ENCODE results near the gene ACOT11. TPM values are rescaled to one million over a fixed set of nuclear protein-coding genes. Genes with fewer than 3 reads are reported as not detected.

The ACOT11 gene
- total RNA-seq, 1 experiment from 2014 or later = 4.2 TPM

DNA sequence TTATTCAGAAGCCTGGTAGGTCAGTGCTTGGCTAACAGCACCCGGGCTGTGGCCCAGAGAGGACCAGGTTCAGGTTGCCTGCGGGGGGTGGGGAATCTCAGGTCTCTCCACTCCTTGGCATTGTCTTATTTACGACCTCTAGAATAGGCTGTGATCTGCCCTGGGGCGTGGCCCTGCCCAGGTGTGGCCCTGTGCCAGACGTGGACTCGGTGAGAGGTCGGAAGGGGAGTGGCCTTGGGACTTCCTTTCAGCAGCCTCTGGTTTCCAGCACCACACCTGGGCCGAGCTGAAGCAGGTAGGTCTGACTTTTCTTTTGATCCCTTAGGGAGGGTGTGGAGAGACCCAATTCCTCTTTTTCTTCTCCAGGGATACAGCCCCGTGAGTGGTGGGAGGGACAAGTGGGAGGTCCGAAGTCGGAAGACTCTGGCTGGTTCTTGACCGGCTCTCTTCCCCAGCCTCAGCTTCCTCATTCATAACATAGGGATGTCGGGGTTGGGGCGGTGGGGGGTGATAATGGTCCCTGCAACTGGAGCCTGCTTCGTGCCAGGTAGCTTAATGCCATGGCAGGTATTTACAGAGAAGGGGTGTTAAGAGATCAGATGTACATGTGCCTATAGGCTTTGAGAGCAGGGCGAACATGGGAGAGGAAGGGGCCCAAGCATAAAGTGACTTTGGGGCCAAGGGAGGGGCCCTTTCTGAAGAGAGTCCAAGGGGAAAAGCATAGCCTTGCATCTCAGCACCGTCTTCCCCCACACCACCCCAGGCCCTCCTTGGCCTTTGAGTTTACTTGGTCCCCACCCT is 16.5 kb downstream of the ACOT11 start:
- peak overlapping the region; percentile 45 for H3K27ac Mint-ChIP-seq
- TF ChIP-seq ZNF138 (CRISPR knock-in tag; conservative IDR thresholded peaks at IDR 0.05) = no peak
- TF ChIP-seq, protein P1, sequence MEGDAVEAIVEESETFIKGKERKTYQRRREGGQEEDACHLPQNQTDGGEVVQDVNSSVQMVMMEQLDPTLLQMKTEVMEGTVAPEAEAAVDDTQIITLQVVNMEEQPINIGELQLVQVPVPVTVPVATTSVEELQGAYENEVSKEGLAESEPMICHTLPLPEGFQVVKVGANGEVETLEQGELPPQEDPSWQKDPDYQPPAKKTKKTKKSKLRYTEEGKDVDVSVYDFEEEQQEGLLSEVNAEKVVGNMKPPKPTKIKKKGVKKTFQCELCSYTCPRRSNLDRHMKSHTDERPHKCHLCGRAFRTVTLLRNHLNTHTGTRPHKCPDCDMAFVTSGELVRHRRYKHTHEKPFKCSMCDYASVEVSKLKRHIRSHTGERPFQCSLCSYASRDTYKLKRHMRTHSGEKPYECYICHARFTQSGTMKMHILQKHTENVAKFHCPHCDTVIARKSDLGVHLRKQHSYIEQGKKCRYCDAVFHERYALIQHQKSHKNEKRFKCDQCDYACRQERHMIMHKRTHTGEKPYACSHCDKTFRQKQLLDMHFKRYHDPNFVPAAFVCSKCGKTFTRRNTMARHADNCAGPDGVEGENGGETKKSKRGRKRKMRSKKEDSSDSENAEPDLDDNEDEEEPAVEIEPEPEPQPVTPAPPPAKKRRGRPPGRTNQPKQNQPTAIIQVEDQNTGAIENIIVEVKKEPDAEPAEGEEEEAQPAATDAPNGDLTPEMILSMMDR (IDR thresholded peaks at IDR 0.05) = no peak
- 0 out of 2 replicates have a peak, but pooled peaks have one; percentile 22 for TF ChIP-seq NR2C2 (CRISPR knock-in tag; IDR thresholded peaks at IDR 0.05)
- peak; percentile 57 for DNase-seq (ENCODE audit: low spot score)
- H3K9me3 Mint-ChIP-seq = no peaks in the 10 kb centered on the region
- H3K36me3 Mint-ChIP-seq = peaks cover 4% of the 10 kb centered on the region; the same call in 1 of the 2 replicates
- ChIA-PET POLR2A (interaction anchor here (2.5 kb wide), 1 partner anchor 15 kb away, joined by 6 read pairs; no protein-coding TSS in a partner anchor), CTCF (interaction anchor here (0.7 to 2.1 kb wide), 9 partner anchors 8 to 457 kb away, joined by 3 to 9 read pairs (median 5); partner anchors contain the start of gene ACOT11)
- peaks cover 23% of the 10 kb centered on the region for H3K4me1 Mint-ChIP-seq
- peak; percentile 83 for ATAC-seq
- H3K27me3 Mint-ChIP-seq (ENCODE audit: low read depth) = no peaks in the 10 kb centered on the region; the same call in 1 of the 2 replicates
- H3K4me3 Mint-ChIP-seq = peak overlapping the region; percentile 20; the same call in 1 of the 2 replicates

DNA sequence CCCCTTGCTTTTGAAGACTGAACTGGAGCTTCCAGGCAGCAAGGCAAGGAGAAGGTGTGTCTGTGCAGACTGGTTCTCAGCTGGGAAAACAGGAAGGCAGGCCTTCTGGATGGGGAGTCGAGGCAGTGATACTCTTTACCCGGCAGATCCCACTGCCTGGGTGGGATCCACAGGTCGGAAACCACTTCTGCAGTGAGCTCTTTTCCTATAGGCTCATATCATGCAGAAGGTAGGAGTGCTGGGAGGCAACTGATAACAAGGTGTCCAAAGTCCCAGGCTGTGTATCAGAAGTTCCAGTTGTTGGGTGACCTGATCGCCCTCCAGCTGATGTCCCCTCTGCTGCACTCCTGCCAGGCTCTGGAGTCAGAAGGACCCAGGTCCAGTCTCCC is 17.1 kb downstream of the ACOT11 start:
- H3K36me3 Mint-ChIP-seq = peaks cover 4% of the 10 kb centered on the region; the same call in 1 of the 2 replicates
- no peaks in the 10 kb centered on the region for H3K9me3 Mint-ChIP-seq
- no peaks in the 10 kb centered on the region; the same call in 1 of the 2 replicates for H3K27me3 Mint-ChIP-seq (ENCODE audit: low read depth)
- ChIA-PET POLR2A (interaction anchor here (2.5 kb wide), 1 partner anchor 14 kb away, joined by 6 read pairs; no protein-coding TSS in a partner anchor), CTCF (interaction anchor here (0.5 to 1.9 kb wide), 4 partner anchors 10 to 75 kb away, joined by 3 to 8 read pairs (median 6); partner anchors contain the start of gene ACOT11)
- H3K4me3 Mint-ChIP-seq = no peak overlapping the region
- H3K4me1 Mint-ChIP-seq = peaks cover 29% of the 10 kb centered on the region
- DNase-seq (ENCODE audit: low spot score) (no peak), ATAC-seq (no peak)
- no peak overlapping the region for H3K27ac Mint-ChIP-seq
- TF ChIP-seq ZNF232 (CRISPR knock-in tag; IDR thresholded peaks at IDR 0.05) (no peak), NFE2L1 (CRISPR knock-in tag; IDR thresholded peaks at IDR 0.05) (no peak), TEAD4 (CRISPR knock-in tag; IDR thresholded peaks at IDR 0.05) (no peak), ZNF138 (CRISPR knock-in tag; conservative IDR thresholded peaks at IDR 0.05) (no peak), GRHL2 (CRISPR knock-in tag; IDR thresholded peaks at IDR 0.05; ENCODE audit: insufficient replicate concordance, severe bottlenecking) (no peak), ZNF671 (CRISPR knock-in tag; IDR thresholded peaks at IDR 0.05) (no peak), ZNF416 (CRISPR knock-in tag; IDR thresholded peaks at IDR 0.05) (no peak), NFYB (CRISPR knock-in tag; conservative IDR thresholded peaks at IDR 0.05; ENCODE audit: low read depth) (no peak), GTF2I (CRISPR knock-in tag; conservative IDR thresholded peaks at IDR 0.05) (no peak), PRRX2 (CRISPR knock-in tag; IDR thresholded peaks at IDR 0.05) (no peak)
- TF ChIP-seq, protein P2, sequence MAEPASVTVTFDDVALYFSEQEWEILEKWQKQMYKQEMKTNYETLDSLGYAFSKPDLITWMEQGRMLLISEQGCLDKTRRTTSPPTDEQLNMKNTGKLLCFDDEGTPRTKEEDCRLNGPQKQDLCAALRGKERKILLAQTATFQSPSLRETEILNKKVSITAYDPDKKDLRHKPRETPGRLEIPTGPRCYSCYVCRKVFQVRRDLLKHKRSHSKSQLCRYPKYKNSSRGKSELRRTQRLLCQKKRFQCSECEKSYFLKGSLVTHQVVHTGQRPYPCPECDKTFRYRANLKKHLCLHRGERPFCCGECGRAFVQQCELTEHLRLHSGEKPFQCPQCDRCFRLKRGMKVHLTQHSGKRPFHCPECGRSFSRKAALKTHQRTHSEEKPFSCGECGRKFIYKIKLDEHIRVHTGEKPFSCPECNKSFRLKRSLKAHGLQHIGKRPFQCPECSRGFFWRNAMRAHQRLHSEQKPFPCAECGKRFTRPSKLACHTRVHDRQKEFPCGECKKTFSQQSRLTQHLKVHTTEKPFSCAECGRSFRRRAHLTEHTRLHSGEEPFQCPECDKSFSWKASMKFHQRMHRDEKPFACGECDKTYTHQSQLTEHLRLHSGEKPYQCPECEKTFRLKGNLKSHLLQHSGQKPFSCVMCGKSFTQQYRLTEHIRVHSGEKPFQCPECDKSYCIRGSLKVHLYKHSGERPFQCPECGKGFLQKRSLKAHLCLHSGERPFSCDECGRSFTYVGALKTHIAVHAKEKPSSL (CRISPR knock-in tag; conservative IDR thresholded peaks at IDR 0.05) = no peak
- TF ChIP-seq, protein P3, sequence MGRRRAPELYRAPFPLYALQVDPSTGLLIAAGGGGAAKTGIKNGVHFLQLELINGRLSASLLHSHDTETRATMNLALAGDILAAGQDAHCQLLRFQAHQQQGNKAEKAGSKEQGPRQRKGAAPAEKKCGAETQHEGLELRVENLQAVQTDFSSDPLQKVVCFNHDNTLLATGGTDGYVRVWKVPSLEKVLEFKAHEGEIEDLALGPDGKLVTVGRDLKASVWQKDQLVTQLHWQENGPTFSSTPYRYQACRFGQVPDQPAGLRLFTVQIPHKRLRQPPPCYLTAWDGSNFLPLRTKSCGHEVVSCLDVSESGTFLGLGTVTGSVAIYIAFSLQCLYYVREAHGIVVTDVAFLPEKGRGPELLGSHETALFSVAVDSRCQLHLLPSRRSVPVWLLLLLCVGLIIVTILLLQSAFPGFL (CRISPR knock-in tag; IDR thresholded peaks at IDR 0.05; ENCODE audit: borderline replicate concordance) = no peak
- TF ChIP-seq, protein P4, sequence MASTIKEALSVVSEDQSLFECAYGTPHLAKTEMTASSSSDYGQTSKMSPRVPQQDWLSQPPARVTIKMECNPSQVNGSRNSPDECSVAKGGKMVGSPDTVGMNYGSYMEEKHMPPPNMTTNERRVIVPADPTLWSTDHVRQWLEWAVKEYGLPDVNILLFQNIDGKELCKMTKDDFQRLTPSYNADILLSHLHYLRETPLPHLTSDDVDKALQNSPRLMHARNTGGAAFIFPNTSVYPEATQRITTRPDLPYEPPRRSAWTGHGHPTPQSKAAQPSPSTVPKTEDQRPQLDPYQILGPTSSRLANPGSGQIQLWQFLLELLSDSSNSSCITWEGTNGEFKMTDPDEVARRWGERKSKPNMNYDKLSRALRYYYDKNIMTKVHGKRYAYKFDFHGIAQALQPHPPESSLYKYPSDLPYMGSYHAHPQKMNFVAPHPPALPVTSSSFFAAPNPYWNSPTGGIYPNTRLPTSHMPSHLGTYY (CRISPR knock-in tag; IDR thresholded peaks at IDR 0.05) = no peak
- TF ChIP-seq, protein P5, sequence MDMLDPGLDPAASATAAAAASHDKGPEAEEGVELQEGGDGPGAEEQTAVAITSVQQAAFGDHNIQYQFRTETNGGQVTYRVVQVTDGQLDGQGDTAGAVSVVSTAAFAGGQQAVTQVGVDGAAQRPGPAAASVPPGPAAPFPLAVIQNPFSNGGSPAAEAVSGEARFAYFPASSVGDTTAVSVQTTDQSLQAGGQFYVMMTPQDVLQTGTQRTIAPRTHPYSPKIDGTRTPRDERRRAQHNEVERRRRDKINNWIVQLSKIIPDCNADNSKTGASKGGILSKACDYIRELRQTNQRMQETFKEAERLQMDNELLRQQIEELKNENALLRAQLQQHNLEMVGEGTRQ (CRISPR knock-in tag; IDR thresholded peaks at IDR 0.05) = no peak
- TF ChIP-seq, protein P6, sequence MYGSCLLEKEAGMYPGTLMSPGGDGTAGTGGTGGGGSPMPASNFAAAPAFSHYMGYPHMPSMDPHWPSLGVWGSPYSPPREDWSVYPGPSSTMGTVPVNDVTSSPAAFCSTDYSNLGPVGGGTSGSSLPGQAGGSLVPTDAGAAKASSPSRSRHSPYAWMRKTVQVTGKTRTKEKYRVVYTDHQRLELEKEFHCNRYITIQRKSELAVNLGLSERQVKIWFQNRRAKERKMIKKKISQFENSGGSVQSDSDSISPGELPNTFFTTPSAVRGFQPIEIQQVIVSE (CRISPR knock-in tag; IDR thresholded peaks at IDR 0.05; ENCODE audit: borderline replicate concordance) = no peak
- TF ChIP-seq, protein P7, sequence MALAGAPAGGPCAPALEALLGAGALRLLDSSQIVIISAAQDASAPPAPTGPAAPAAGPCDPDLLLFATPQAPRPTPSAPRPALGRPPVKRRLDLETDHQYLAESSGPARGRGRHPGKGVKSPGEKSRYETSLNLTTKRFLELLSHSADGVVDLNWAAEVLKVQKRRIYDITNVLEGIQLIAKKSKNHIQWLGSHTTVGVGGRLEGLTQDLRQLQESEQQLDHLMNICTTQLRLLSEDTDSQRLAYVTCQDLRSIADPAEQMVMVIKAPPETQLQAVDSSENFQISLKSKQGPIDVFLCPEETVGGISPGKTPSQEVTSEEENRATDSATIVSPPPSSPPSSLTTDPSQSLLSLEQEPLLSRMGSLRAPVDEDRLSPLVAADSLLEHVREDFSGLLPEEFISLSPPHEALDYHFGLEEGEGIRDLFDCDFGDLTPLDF (CRISPR knock-in tag; IDR thresholded peaks at IDR 0.05) = no peak
